HG03060 (cell line): ENCODE measurements around the gene NBAS.

Experiments
- ATAC-seq: cut with Tn5 transposase; IDR thresholded peaks from one replicate; pipeline ENCODE4 v1.9.1; 2021; ENCODE audit warnings: low read depth, moderate number of reproducible peaks; ENCODE audit not compliant: unreplicated experiment

The NBAS gene

GRCh38 chr2:15377202-15377601 lies 183.9 kb downstream of the NBAS start:
- no peak for ATAC-seq

- ATAC-seq = no peak
Measured at GRCh38 chr2:15372019-15372418, 189.1 kb downstream of the NBAS start.

GRCh38 chr2:15369129-15369528 lies 192.0 kb downstream of the NBAS start:
- ATAC-seq = no peak

DNA sequence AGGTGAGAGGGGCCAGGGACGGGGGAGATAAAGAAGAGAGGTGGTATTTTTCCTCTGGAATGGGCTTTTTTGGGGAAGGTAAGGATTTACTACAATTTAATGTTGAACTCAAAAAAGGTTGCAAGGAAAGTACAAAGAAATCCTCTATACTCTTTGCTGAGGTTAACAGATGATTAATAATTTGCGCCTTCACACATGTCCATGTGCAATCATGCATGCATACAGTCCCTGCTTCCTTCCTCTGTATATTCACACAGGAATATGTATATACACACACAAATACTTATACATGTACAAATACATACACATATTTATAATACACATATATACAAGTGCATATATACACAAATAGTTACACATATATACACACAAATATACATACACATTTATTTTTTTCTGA lies 193.4 kb downstream of the NBAS start:
- no peak for ATAC-seq

DNA sequence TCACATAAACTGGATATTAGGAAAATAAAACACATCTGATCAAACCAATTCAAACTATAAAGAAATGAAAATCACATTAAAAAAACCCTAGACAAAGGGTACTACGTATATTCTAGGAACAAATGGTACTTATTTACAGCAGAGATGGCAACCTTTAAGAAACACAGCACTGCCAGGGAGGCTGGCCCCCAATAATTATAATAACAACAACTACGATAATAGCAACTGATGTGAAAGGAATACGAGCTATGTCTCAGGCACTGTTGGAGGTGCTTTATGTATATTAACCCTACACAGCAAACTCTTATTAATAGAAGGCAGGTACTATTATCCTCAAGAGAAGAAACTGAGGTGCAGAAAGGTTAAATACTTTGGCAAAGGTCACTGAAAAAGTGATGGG lies 193.9 kb downstream of the NBAS start:
- ATAC-seq = no peak

GRCh38 chr2:15365411-15365810 lies 195.7 kb downstream of the NBAS start:
- ATAC-seq = no peak

- no peak for ATAC-seq
Measured at GRCh38 chr2:15364561-15364960, 196.6 kb downstream of the NBAS start.

GRCh38 chr2:15363734-15364133 lies 197.4 kb downstream of the NBAS start:
- no peak for ATAC-seq

DNA sequence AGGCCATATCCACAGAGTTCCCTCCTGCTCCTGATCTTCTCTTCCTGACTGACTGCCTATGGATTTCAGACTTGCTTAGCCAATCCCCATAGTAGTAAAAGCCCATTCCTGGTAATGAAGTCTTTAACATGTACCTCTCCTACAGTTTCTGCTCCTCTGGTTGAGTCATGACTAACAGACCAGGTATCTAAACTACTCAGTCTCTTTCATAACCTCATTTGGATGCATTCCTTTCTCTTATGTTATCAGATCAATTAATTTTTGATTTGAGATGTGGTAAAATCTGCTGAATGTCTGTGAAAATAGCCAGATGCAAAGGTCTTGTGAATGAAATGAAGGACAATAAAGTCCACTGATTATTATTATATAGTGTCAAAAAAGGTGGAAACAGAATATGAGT lies 198.0 kb downstream of the NBAS start:
- ATAC-seq = no peak

GRCh38 chr2:15359716-15360531 lies 201.2 kb downstream of the NBAS start:
- no peak for ATAC-seq

- ATAC-seq = no peak
Measured at GRCh38 chr2:15357922-15358321, 203.2 kb downstream of the NBAS start.

- ATAC-seq = no peak
Measured at GRCh38 chr2:15357186-15357585, 203.9 kb downstream of the NBAS start.

- ATAC-seq = no peak
Measured at GRCh38 chr2:15355386-15355785, 205.7 kb downstream of the NBAS start.

DNA sequence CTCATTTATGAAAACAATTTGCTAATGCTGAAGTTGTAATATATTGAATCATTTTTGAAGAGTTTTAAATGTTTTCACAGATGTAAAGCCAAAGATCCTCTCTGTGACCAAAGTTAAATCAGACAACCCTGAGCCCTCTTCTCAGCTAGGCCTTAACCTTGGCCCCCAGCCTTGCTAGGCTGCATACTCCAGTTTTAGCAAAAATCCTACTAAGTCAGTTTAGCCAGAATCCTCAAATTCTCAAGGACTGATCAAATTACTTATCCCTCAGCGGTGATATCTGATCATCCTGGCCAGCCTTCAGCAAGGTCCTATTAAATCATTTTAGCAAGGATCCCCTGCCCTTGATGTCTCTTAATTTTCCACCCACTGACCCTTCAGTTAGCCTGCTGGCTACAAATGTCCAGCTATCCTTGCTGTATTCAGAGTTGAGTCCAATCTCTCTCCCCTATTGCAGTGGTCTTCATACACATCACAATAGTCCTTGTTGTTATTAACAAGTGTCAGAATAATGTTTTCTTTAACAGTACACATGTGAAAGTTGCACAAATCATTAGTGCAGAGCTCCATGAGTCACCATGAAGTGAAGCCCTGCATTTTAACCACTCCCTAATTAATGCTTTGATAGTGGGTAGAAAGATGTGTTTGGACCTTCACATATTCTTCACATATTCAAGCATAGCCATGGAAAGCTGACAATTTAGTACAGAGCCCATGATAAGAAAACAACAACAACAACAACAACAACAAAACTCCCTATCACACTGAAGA lies 206.4 kb downstream of the NBAS start:
- ATAC-seq = no peak

GRCh38 chr2:15352363-15352762 lies 208.8 kb downstream of the NBAS start:
- no peak for ATAC-seq

GRCh38 chr2:15348636-15349035 lies 212.5 kb downstream of the NBAS start:
- ATAC-seq = no peak

GRCh38 chr2:15348045-15348444 lies 213.1 kb downstream of the NBAS start:
- ATAC-seq = no peak

DNA sequence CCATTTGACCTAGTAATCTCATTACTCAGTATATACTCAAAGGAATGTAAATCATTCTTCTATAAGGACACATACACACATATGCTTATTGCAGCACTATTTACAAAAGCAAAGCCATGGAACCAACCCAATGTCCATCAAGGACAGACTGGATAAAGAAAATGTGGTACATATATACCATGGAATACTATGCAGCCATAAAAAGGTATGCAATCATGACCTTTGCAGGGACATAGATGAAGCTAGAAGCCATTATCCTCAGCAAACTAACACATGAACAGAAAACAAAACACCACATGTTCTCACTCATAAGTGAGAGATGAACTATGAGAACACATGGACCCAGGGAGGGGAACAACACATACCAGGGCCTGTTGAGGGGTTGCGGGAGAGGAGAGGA lies 214.5 kb downstream of the NBAS start:
- ATAC-seq = no peak

GRCh38 chr2:15337996-15338666 lies 223.0 kb downstream of the NBAS start:
- no peak for ATAC-seq

DNA sequence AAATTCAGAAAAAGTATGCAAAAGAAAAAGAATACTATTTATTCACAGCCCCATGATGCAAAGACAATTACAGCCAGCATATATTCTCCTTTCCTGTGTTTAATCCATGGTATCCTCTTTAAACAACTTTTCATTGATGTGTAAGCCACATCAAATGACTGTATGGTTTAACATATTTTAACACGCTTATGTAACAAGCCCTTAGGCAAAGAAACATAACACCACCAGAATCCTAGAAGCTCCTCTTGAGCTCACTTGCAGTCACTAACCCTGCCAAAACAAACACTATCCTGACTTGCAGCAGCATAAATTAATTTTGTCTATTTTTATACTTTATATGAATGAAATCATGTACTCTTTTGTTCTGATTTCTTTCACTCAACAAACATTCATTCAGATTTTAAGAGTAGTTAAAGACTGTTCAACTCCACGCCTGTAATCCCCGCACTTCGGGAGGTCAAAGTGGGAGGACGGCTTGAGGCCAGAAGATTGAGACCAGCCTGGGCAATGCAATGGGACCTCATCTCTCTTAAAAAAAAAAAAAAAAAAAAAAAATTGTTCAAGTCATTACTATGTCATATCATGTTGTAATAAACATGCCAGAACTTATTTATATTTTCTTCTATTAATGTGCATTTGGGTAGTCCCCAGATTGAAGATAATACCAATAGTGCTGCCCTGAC lies 226.3 kb downstream of the NBAS start:
- ATAC-seq = no peak

GRCh38 chr2:15331787-15332186 lies 229.3 kb downstream of the NBAS start:
- ATAC-seq = no peak
